ENCODE measurements around the gene NOL12.

GRCh38 chr22:37739611-37740049 lies 53.5 kb downstream of the NOL12 start:
- TF ChIP-seq POLR2A (IDR thresholded peaks at IDR 0.05; ENCODE audit: low read depth, low read length) (no peak), POLR2AphosphoS5 (IDR thresholded peaks at IDR 0.05; ENCODE audit: low read depth, low read length) (no peak)
